Esophagus muscularis mucosa (tissue), 3 donors: ENCODE results near the gene COG4.

Experiments used
- POLR2A ChIP-seq: fragments of 450-650 bp; IDR thresholded peaks from one replicate; pipeline ENCODE4 v1.6.1; 2017; ENCODE audit warnings: antibody characterized with exemption, moderate library complexity, mild to moderate bottlenecking, low read depth
- TF ChIP-seq, protein P1 (sequence below), 3 experiments: fragments of 200-600 bp in 2 of 3; fragments of 450-650 bp in 1 of 3; sonication (generic) in 2 of 3; IDR thresholded peaks; one replicate each; pipeline ENCODE4 v1.5.1; 2017 to 2019; ENCODE audit warnings: antibody characterized with exemption in 3 of 3, mild to moderate bottlenecking in 2 of 3, moderate library complexity in 1 of 3

DNA sequence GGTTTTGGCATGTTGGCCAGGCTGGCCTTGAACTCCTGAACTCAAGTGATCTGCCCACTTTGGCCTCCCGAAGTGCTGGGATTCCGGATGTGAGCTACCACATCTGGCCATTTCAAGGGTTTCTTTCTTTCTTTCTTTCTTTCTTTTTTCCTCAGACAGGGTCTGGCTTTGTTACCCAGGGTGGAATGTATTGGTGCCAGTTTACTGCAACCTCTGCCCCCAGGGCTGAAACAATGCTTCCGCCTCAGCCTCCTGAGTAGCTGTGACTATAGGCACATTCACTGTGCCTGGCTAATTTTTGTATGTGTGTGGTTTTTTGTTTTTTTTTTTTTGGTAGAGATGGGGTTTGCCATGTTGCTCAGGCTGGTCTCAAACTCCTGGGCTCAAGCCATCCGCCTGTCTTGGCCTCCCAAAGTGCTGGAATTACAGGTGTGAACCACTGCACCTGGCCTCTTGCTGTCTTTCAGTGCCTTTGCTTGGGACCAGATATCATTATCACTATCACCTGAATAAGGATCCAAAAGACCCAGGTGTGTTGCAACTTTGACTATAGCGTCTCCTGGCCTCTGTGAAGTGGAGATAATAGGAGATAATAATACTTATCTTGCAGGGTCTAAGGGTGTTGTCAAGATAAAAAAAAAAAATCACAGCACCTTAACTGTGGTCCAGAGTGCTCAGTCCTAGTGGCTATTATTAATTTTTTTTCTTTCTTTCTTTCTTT is 65.7 kb downstream of the COG4 start:
- TF ChIP-seq, protein P1, sequence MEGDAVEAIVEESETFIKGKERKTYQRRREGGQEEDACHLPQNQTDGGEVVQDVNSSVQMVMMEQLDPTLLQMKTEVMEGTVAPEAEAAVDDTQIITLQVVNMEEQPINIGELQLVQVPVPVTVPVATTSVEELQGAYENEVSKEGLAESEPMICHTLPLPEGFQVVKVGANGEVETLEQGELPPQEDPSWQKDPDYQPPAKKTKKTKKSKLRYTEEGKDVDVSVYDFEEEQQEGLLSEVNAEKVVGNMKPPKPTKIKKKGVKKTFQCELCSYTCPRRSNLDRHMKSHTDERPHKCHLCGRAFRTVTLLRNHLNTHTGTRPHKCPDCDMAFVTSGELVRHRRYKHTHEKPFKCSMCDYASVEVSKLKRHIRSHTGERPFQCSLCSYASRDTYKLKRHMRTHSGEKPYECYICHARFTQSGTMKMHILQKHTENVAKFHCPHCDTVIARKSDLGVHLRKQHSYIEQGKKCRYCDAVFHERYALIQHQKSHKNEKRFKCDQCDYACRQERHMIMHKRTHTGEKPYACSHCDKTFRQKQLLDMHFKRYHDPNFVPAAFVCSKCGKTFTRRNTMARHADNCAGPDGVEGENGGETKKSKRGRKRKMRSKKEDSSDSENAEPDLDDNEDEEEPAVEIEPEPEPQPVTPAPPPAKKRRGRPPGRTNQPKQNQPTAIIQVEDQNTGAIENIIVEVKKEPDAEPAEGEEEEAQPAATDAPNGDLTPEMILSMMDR (IDR thresholded peaks at IDR 0.05) = no peak
- no peak for TF ChIP-seq POLR2A
